ENCODE measurements around the gene FAM50A.

- no peak for TF ChIP-seq EZH2phosphoT487 (IDR thresholded peaks at IDR 0.05; ENCODE audit: insufficient read depth, low read depth)
- no peak for TF ChIP-seq EZH2 (IDR thresholded peaks at IDR 0.05; ENCODE audit: insufficient read depth, poor library complexity, severe bottlenecking)
These were observed 25.9 kb downstream of the FAM50A start for GRCh38 chrX:154469880-154470279.
